ENCODE measurements around the gene JCAD.

DNA sequence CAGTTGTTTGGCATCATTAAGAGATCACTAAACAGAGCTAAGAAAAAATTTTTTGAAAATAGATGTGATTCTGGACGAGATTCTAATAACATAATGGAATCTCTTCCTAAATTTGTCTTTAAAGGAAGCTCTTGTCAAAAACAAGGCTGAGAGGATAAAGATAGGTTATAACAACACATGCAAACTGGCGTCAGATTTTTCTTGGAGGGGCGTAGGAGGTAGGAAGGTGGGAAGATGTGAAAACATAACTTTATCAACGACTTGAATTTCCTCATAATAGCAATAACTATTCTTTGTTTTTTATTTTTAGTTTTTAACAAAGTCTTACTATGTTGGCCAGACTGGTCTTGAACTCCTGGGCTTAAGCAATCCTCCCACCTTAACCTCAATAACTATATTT is 31.8 kb upstream of the JCAD start:
- TF ChIP-seq EZH2 (IDR thresholded peaks at IDR 0.05; ENCODE audit: low read depth, unreplicated experiment) (no peak), CREB1 (CRISPR knock-in tag; IDR thresholded peaks at IDR 0.05; ENCODE audit: low read depth) (no peak), POLR2AphosphoS5 (IDR thresholded peaks at IDR 0.05; ENCODE audit: low read depth) (no peak)
- TF ChIP-seq, protein P1, sequence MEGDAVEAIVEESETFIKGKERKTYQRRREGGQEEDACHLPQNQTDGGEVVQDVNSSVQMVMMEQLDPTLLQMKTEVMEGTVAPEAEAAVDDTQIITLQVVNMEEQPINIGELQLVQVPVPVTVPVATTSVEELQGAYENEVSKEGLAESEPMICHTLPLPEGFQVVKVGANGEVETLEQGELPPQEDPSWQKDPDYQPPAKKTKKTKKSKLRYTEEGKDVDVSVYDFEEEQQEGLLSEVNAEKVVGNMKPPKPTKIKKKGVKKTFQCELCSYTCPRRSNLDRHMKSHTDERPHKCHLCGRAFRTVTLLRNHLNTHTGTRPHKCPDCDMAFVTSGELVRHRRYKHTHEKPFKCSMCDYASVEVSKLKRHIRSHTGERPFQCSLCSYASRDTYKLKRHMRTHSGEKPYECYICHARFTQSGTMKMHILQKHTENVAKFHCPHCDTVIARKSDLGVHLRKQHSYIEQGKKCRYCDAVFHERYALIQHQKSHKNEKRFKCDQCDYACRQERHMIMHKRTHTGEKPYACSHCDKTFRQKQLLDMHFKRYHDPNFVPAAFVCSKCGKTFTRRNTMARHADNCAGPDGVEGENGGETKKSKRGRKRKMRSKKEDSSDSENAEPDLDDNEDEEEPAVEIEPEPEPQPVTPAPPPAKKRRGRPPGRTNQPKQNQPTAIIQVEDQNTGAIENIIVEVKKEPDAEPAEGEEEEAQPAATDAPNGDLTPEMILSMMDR (conservative IDR thresholded peaks at IDR 0.05; ENCODE audit: low read depth in 2 of 2): no peak

Data from GM23338 (cell line).